IMR-90 (cell line): ENCODE measurements around the gene C15orf62. TPM values are rescaled to one million over a fixed set of nuclear protein-coding genes. Genes with fewer than 3 reads are reported as not detected.

ENCODE experiments used
- ATAC-seq: fragments of 200-7000 bp; cut with Tn5 transposase; 2 replicates; pipeline ENCODE4 v1.9.1; 2020; ENCODE audit warnings: low read depth, mild to moderate bottlenecking, moderate library complexity
- BruUV-seq: library from RNA; stranded (reverse); fragments of 400-500 nt; replicated peaks from 2 replicates; lab custom pipeline; 2021; lab: Mats Ljungman, UMichigan
- CTCF ChIA-PET: fragments of 300-600 bp; formaldehyde crosslinking; extraction: SDS; loops from one replicate; lab custom pipeline; 2021; ENCODE audit warnings: antibody characterized with exemption; lab: Yijun Ruan, JAX
- POLR2A ChIA-PET: fragments of 300-600 bp; sonication (Branson Sonifier 250); formaldehyde crosslinking; loops from one replicate; lab custom pipeline; 2022; ENCODE audit warnings: antibody characterized with exemption; ENCODE audit not compliant: unreplicated experiment; lab: Charles Lee
- DNase-seq: peaks from one replicate; pipeline ENCODE4 v3.0.0; 2013
- H2AFZ ChIP-seq: replicated peaks from 2 replicates; pipeline ENCODE3; 2013; ENCODE audit warnings: low read length, mild to moderate bottlenecking; ENCODE audit not compliant: poor library complexity
- H2AK5ac ChIP-seq: 2 replicates; pipeline ENCODE4 v1.6.1; 2013; ENCODE audit warnings: low read depth, low read length, inconsistent platforms
- H2AK9ac ChIP-seq: replicated peaks from 2 replicates; pipeline ENCODE3; 2013; ENCODE audit warnings: mild to moderate bottlenecking, low read depth, low read length, moderate library complexity; ENCODE audit not compliant: poor library complexity
- H2BK120ac ChIP-seq: 2 replicates; pipeline ENCODE4 v1.6.1; 2013; ENCODE audit warnings: low read depth, low read length, inconsistent platforms
- H2BK15ac ChIP-seq: 3 replicates; pipeline ENCODE4 v1.6.1; 2013; ENCODE audit warnings: low read depth, low read length, inconsistent platforms
- H2BK20ac ChIP-seq: 2 replicates; pipeline ENCODE4 v1.6.1; 2013; ENCODE audit warnings: low read depth, mild to moderate bottlenecking, inconsistent platforms, low read length, moderate library complexity
- H2BK5ac ChIP-seq: 2 replicates; pipeline ENCODE4 v1.6.1; 2013; ENCODE audit warnings: mild to moderate bottlenecking, low read depth, low read length, inconsistent platforms; ENCODE audit not compliant: poor library complexity, severe bottlenecking
- H3K14ac ChIP-seq: replicated peaks from 2 replicates; pipeline ENCODE4 v1.6.1; 2013; ENCODE audit warnings: low read depth, low read length, inconsistent platforms
- H3K18ac ChIP-seq: 2 replicates; pipeline ENCODE4 v1.6.1; 2013; ENCODE audit warnings: low read depth, low read length, control low read depth
- H3K23ac ChIP-seq: 2 replicates; pipeline ENCODE4 v1.6.1; 2013; ENCODE audit warnings: low read depth, low read length, inconsistent platforms
- H3K27ac ChIP-seq: 2 replicates; pipeline ENCODE4 v1.5.1; 2013; ENCODE audit warnings: mild to moderate bottlenecking, control low read depth, low read length; ENCODE audit not compliant: insufficient read depth
- H3K27me3 ChIP-seq: 2 replicates; pipeline ENCODE4 v1.6.1; 2013; ENCODE audit warnings: low read length; ENCODE audit not compliant: control insufficient read depth, insufficient read depth
- H3K36me3 ChIP-seq: 2 replicates; pipeline ENCODE4 v1.6.1; 2013; ENCODE audit warnings: low read length, mixed read lengths; ENCODE audit not compliant: control insufficient read depth, insufficient read depth
- H3K4ac ChIP-seq: 2 replicates; pipeline ENCODE4 v1.6.1; 2013; ENCODE audit warnings: low read depth, low read length, inconsistent platforms
- H3K4me1 ChIP-seq: 2 replicates; pipeline ENCODE4 v1.6.1; 2013; ENCODE audit warnings: low read length, mixed read lengths; ENCODE audit not compliant: control insufficient read depth, insufficient read depth
- H3K4me2 ChIP-seq: 2 replicates; pipeline ENCODE4 v1.6.1; 2013; ENCODE audit warnings: low read depth, mild to moderate bottlenecking, control low read depth, low read length, moderate library complexity
- H3K4me3 ChIP-seq: 2 replicates; pipeline ENCODE4 v1.5.1; 2013; ENCODE audit warnings: low read depth, mild to moderate bottlenecking, control low read depth, low read length, moderate library complexity; ENCODE audit not compliant: insufficient read depth
- H3K56ac ChIP-seq: 2 replicates; pipeline ENCODE4 v1.6.1; 2013; ENCODE audit warnings: low read length, inconsistent platforms; ENCODE audit not compliant: insufficient read depth; ENCODE audit errors: extremely low read depth
- H3K79me1 ChIP-seq, 2 experiments: 2 replicates each; pipeline ENCODE4 v1.6.1; 2013; ENCODE audit warnings: low read length in 2 of 2, inconsistent platforms in 1 of 2, low read depth in 1 of 2
- H3K9ac ChIP-seq: 2 replicates; pipeline ENCODE4 v1.6.1; 2013; ENCODE audit warnings: low read depth, low read length, control low read depth
- H3K9me1 ChIP-seq: 2 replicates; pipeline ENCODE4 v1.6.1; 2013; ENCODE audit warnings: low read length, inconsistent platforms; ENCODE audit not compliant: insufficient read depth
- H3K9me3 ChIP-seq: 2 replicates; pipeline ENCODE4 v1.6.1; 2013; ENCODE audit warnings: low read length; ENCODE audit not compliant: control insufficient read depth, insufficient read depth
- H4K20me1 ChIP-seq: 2 replicates; pipeline ENCODE4 v1.6.1; 2013; ENCODE audit warnings: low read length, inconsistent platforms; ENCODE audit not compliant: insufficient read depth
- H4K5ac ChIP-seq: 2 replicates; pipeline ENCODE4 v1.6.1; 2013; ENCODE audit warnings: mild to moderate bottlenecking, low read depth, low read length, control low read depth
- H4K8ac ChIP-seq, 2 experiments: 2 replicates each; pipeline ENCODE4 v1.6.1; 2013; ENCODE audit warnings: low read depth in 2 of 2, low read length in 2 of 2, control low read depth in 1 of 2, inconsistent platforms in 1 of 2
- H4K91ac ChIP-seq: 2 replicates; pipeline ENCODE4 v1.6.1; 2013; ENCODE audit warnings: low read depth, low read length, inconsistent platforms; ENCODE audit not compliant: insufficient read depth
- BHLHE40 ChIP-seq: fragments of 150-350 bp; IDR thresholded peaks from 2 replicates; pipeline ENCODE4 v1.6.1; 2016; ENCODE audit warnings: mild to moderate bottlenecking, low read depth, low read length
- CTCF ChIP-seq: conservative IDR thresholded peaks from 2 replicates; pipeline ENCODE4 v1.5.1; 2012; ENCODE audit warnings: mild to moderate bottlenecking, low read depth, low read length, improper control_type of control experiment
- MAFK ChIP-seq: IDR thresholded peaks from 2 replicates; pipeline ENCODE4 v1.6.1; 2012; ENCODE audit warnings: low read depth, low read length, improper control_type of control experiment
- MAZ ChIP-seq: IDR thresholded peaks from 2 replicates; pipeline ENCODE4 v1.6.1; 2012; ENCODE audit warnings: low read depth, mild to moderate bottlenecking, low read length, improper control_type of control experiment, moderate library complexity, borderline replicate concordance
- MXI1 ChIP-seq: IDR thresholded peaks from 2 replicates; pipeline ENCODE4 v1.6.1; 2012; ENCODE audit warnings: low read depth, mild to moderate bottlenecking, low read length, moderate library complexity, borderline replicate concordance
- NFE2L2 ChIP-seq: fragments of 150-350 bp; IDR thresholded peaks from 2 replicates; pipeline ENCODE4 v1.6.1; 2016; ENCODE audit warnings: low read depth, mild to moderate bottlenecking, low read length
- RAD21 ChIP-seq: IDR thresholded peaks from 2 replicates; pipeline ENCODE4 v1.6.1; 2012; ENCODE audit warnings: low read length, improper control_type of control experiment
- WGBS, 2 experiments: methylation state at CpG; one replicate each; pipeline versions ENCODE4 v1.1.5 to v1.1.7; 2013; ENCODE audit warnings: missing lambda C conversion rate in 2 of 2; ENCODE audit not compliant: insufficient read length in 1 of 2; ENCODE audit errors: extremely low coverage in 2 of 2; 5-methylcytosine and 5-hydroxymethylcytosine counted together
- dilution Hi-C: fragments of 300-500 bp; cut with HindIII; formaldehyde crosslinking; loops from one replicate; pipeline ENCODE4 v1.14.3; 2018; ENCODE audit warnings: low sequenced_read_pairs; ENCODE audit not compliant: unreplicated experiment
- in situ Hi-C: fragments of 300-500 bp; cut with MboI; formaldehyde crosslinking; loops from 3 replicates; pipeline ENCODE4 v1.14.3; 2019; ENCODE audit warnings: low sequenced_read_pairs, inconsistent platforms, mixed read lengths
- intact Hi-C: fragments of 100-400 bp; cut with micrococcal nuclease; formaldehyde crosslinking; loops from 2 replicates; pipeline ENCODE4 v1.10.0; 2022
- polyA plus RNA-seq, 3 experiments: library from polyadenylated mRNA; depleted of rRNA; stranded (reverse); fragments of >200 nt; gene quantifications; 2 replicates each; pipeline ENCODE4 v1.2.3, GENCODE V29; 2012; ENCODE audit warnings: low replicate concordance in 1 of 3
- total RNA-seq: library from RNA; depleted of rRNA; stranded (reverse); fragments of >200 nt; gene quantifications from 2 replicates; pipeline ENCODE4 v1.2.3, GENCODE V29; 2012

The C15orf62 gene
- total and polyA plus RNA-seq, 2 of the 4 experiments (the other 2 are of a cell fraction), result not detected

- H3K18ac ChIP-seq, result no peak overlapping the region; the same call in 1 of the 2 replicates
- H2BK15ac ChIP-seq, result no peak overlapping the region
- peak overlapping the region; percentile 77 for H3K4me2 ChIP-seq
- WGBS, 2 experiments, result 5% methylated on average over 16 of the region's 55 CpGs; no CpG with 5 or more reads in 1 of the 2 experiments
- H3K36me3 ChIP-seq, result peaks cover 2% of the 10 kb centered on the region; the same call in 1 of the 2 replicates
- ATAC-seq (peak; percentile 4), DNase-seq (peak; percentile 11)
- peaks cover 9% of the 10 kb centered on the region; the same call in 1 of the 2 replicates for H4K20me1 ChIP-seq
- H3K27me3 ChIP-seq, result no peaks in the 10 kb centered on the region; the same call in 1 of the 2 replicates
- no peak overlapping the region for H2BK5ac ChIP-seq
- H3K4me3 ChIP-seq, result peak overlapping the region; percentile 44
- H3K4me1 ChIP-seq, result peaks cover 24% of the 10 kb centered on the region
- peak overlapping the region; percentile 94 for H2AFZ ChIP-seq
- H4K91ac ChIP-seq, result no peak overlapping the region; the same call in 1 of the 2 replicates
- H2AK9ac ChIP-seq, result peak overlapping the region; percentile 91
- no peak overlapping the region for H3K9ac ChIP-seq
- no peak overlapping the region for H2BK20ac ChIP-seq
- H3K9me1 ChIP-seq, result peaks cover 17% of the 10 kb centered on the region
- in situ Hi-C loops (no loop called here), intact Hi-C loops (no loop called here), dilution Hi-C loops (no loop called here)
- H3K9me3 ChIP-seq, result no peaks in the 10 kb centered on the region
- no peak overlapping the region for H3K56ac ChIP-seq
- no TSS peak for BruUV-seq
- ChIA-PET POLR2A (interaction anchor here (0.6 kb wide), 1 partner anchor 174 kb away, joined by 3 read pairs; no protein-coding TSS in a partner anchor), CTCF (interaction anchor here (0.7 kb wide), 1 partner anchor 18 kb away, joined by 3 read pairs; no protein-coding TSS in a partner anchor)
- H3K79me1 ChIP-seq, result no peaks in the 10 kb centered on the region; a peak in 1 of 4 replicates
- H3K23ac ChIP-seq, result peak overlapping the region; percentile 59; the same call in 1 of the 2 replicates
- TF ChIP-seq MAFK (no peak), MXI1 (no peak), CTCF (no peak), BHLHE40 (no peak), NFE2L2 (no peak), MAZ (no peak), RAD21 (no peak)
- H2BK120ac ChIP-seq, result no peak overlapping the region
- peak overlapping the region; percentile 6 to 46; a peak in 3 of 4 replicates for H4K8ac ChIP-seq
- 0 out of 2 replicates have a peak overlapping the region, but pooled peaks have one; percentile 42 for H3K14ac ChIP-seq
- H3K27ac ChIP-seq, result 0 out of 2 replicates have a peak overlapping the region, but pooled peaks have one; percentile 2
- no peak overlapping the region for H4K5ac ChIP-seq
- peak overlapping the region; percentile 48; the same call in 1 of the 2 replicates for H3K4ac ChIP-seq
- peak overlapping the region; percentile 8; the same call in 1 of the 2 replicates for H2AK5ac ChIP-seq
Measured at GRCh38 chr15:40762919-40763800, 6.6 kb upstream of the C15orf62 start.
